ENCODE measurements around the gene BCL11B.

DNA sequence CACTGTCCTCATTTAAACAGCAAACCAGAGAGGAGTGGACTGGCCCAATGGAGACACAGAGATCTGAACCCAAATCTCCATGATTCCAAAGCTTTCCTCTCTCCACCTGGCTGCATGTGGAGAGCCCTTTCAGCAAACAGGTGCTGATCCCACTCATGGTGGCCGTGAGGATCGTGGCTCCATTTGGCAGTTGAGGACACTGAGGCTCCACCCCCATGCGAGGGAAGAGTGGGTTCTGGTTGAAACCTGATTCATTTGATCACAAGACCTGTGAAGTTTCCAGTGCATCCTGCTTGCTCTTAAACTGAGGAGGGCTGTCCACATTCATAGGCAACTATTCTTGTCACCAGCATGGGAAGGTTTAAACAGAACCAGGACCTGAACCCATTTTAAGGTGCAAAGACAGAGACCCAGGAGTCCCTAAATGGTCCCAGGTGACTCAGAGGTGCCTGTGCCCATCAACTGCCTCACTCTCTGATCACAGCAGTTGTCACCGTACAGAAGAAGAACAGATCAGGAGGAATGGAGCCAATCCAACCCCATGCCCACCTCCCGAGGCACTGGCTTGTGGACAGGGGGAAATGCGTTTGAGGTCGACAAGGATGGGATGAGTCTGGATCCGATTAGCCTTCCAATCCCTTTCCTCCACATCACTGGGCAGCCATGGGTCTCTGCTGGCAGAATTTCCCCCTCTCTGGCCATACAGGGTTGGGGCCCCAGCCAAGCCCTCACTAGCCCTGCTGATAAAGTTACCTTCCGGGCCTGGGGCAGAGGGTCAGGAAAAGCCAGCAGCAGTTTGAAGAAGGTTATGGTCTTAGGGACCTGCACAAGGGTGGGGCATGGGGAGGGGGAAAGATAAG lies 45.5 kb upstream of the BCL11B start:
- TF ChIP-seq EZH2 (IDR thresholded peaks at IDR 0.05; ENCODE audit: borderline replicate concordance) (no peak), EZH2phosphoT487 (IDR thresholded peaks at IDR 0.05; ENCODE audit: low read depth, severe bottlenecking, unreplicated experiment) (no peak)
- TF ChIP-seq, protein P1, sequence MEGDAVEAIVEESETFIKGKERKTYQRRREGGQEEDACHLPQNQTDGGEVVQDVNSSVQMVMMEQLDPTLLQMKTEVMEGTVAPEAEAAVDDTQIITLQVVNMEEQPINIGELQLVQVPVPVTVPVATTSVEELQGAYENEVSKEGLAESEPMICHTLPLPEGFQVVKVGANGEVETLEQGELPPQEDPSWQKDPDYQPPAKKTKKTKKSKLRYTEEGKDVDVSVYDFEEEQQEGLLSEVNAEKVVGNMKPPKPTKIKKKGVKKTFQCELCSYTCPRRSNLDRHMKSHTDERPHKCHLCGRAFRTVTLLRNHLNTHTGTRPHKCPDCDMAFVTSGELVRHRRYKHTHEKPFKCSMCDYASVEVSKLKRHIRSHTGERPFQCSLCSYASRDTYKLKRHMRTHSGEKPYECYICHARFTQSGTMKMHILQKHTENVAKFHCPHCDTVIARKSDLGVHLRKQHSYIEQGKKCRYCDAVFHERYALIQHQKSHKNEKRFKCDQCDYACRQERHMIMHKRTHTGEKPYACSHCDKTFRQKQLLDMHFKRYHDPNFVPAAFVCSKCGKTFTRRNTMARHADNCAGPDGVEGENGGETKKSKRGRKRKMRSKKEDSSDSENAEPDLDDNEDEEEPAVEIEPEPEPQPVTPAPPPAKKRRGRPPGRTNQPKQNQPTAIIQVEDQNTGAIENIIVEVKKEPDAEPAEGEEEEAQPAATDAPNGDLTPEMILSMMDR (IDR thresholded peaks at IDR 0.05; ENCODE audit: poor library complexity) = no peak
